ENCODE results near the gene AATK. TPM values are rescaled to one million over a fixed set of nuclear protein-coding genes. Genes with fewer than 3 reads are reported as not detected.

Gene AATK
- total RNA-seq, 1 donor from 2014 or later = 0.42 TPM

DNA sequence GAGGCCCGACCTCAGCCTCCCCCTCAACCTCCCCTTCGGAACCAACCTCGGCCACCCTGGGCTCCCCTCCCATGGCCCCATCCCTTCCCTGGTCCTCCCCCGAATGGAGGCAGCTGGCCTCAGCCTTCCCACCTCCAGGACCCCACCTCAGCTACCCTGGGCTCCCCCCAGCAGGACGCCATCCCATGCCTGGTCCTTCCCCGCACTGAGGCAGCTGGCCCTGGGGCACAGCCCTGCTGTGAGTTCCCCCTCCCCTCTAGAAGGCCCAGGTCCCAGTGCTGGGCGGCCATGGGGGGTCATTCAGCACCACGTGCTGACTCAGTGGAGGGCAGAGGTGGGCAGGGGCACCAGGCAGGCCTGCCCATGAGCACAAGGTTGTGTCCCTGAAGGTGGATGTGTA lies 29.7 kb downstream of the AATK start:
- no peak for DNase-seq
- Mint-ChIP-seq H3K9me3 (peaks cover 3% of the 10 kb centered on the region), H3K27me3 (no peaks in the 10 kb centered on the region), H3K27ac (no peak overlapping the region), H3K36me3 (ENCODE audit: low read depth) (no peaks in the 10 kb centered on the region), H3K4me3 (no peak overlapping the region), H3K4me1 (no peaks in the 10 kb centered on the region)
- no peak for ATAC-seq (ENCODE audit: low read depth)
- ChIA-PET CTCF (no interaction called here), POLR2A (no interaction called here)
- intact Hi-C loops (cut with micrococcal nuclease) = no loop called here
- TF ChIP-seq, protein P1, sequence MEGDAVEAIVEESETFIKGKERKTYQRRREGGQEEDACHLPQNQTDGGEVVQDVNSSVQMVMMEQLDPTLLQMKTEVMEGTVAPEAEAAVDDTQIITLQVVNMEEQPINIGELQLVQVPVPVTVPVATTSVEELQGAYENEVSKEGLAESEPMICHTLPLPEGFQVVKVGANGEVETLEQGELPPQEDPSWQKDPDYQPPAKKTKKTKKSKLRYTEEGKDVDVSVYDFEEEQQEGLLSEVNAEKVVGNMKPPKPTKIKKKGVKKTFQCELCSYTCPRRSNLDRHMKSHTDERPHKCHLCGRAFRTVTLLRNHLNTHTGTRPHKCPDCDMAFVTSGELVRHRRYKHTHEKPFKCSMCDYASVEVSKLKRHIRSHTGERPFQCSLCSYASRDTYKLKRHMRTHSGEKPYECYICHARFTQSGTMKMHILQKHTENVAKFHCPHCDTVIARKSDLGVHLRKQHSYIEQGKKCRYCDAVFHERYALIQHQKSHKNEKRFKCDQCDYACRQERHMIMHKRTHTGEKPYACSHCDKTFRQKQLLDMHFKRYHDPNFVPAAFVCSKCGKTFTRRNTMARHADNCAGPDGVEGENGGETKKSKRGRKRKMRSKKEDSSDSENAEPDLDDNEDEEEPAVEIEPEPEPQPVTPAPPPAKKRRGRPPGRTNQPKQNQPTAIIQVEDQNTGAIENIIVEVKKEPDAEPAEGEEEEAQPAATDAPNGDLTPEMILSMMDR (IDR thresholded peaks at IDR 0.05) = no peak

DNA sequence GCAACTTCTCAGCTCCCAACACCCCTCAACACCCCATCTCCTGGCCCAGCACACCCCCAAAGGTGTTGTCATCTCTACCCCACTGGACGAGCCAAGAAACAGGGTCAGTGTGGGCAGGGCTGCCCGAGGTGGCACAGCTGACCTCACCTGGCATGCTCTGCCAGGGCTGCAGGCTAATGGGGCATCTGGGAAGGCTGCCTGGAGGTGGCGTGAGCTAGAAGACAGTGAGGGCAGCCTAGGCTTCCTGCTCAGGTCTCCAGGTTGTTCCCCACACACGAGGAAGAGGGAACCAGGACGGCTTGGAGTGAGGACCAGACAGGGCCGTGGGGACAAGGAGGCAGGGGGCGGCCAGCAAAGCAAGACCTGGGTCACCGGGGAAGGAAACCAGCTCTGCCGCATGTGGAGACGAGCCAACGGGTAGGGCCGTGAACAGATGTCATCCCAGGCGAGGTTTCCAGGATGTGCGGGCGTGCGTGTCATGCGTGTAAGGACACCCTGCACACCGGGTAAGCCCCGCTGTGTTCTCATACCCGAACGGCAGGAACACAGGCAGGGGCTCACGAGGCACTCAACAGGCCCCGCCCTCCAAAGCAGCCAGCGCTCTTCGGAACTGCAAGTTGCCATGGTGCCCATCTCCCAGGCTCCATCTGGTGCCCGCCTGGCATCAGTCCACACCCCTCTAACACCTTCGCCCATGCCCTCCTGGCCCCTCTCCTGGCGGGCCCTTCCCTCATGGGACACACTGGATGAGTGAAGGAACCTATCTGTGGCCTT lies 30.3 kb downstream of the AATK start:
- TF ChIP-seq, protein P1 (IDR thresholded peaks at IDR 0.05) = no peak
- H3K36me3 Mint-ChIP-seq (ENCODE audit: low read depth) = no peaks in the 10 kb centered on the region
- no peaks in the 10 kb centered on the region for H3K27me3 Mint-ChIP-seq
- peaks cover 3% of the 10 kb centered on the region for H3K9me3 Mint-ChIP-seq
- ChIA-PET CTCF (no interaction called here), POLR2A (no interaction called here)
- no peak for ATAC-seq (ENCODE audit: low read depth)
- no peak overlapping the region for H3K4me3 Mint-ChIP-seq
- H3K4me1 Mint-ChIP-seq = no peaks in the 10 kb centered on the region
- no peak for DNase-seq
- H3K27ac Mint-ChIP-seq = no peak overlapping the region
- intact Hi-C loops (cut with micrococcal nuclease) = no loop called here

DNA sequence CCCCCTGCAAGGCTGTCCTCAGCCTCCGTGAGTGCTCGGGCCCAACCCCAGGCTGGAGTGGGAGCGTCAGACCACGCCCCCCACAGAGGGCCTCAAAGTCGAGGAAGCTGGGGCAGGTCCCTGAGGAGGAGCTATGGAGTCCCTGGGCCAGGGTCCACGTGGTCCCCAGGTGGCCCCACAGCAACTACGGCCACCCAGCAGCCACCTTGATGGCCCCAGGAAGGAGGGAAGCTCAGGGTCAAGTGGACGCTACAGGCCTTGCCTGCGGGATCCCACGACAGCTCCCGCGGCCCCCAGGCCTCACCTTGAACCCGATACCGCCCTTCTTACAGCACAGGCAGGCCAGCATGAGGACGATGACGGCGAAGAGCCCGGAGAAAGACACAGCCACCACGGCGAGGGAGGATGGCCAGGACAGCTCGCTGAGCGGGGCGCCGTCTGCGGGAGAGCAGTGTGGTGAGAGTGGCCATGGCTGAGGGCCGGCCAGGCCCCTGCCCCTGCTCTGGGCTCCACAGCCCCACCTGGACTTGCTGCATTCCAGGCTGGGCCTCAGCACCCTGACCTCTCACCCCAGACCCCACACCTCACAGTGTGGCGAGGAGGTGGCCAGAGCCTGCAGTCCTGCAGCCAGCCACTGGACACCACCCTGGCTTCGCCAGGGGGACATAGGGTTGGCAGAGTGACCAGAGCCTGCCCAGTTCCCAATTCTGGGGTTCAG lies 31.8 kb downstream of the AATK start:
- H3K4me1 Mint-ChIP-seq = no peaks in the 10 kb centered on the region
- ChIA-PET CTCF (interaction anchor here (0.7 kb wide), 1 partner anchor 464 kb away, joined by 3 read pairs; no protein-coding TSS in a partner anchor), POLR2A (no interaction called here)
- ATAC-seq (ENCODE audit: low read depth) (no peak), DNase-seq (no peak)
- H3K27me3 Mint-ChIP-seq = no peaks in the 10 kb centered on the region
- intact Hi-C loops (cut with micrococcal nuclease) = no loop called here
- H3K36me3 Mint-ChIP-seq (ENCODE audit: low read depth) = no peaks in the 10 kb centered on the region
- H3K9me3 Mint-ChIP-seq = peaks cover 3% of the 10 kb centered on the region
- H3K27ac Mint-ChIP-seq = no peak overlapping the region
- TF ChIP-seq, protein P1 (IDR thresholded peaks at IDR 0.05) = no peak
- H3K4me3 Mint-ChIP-seq = no peak overlapping the region

DNA sequence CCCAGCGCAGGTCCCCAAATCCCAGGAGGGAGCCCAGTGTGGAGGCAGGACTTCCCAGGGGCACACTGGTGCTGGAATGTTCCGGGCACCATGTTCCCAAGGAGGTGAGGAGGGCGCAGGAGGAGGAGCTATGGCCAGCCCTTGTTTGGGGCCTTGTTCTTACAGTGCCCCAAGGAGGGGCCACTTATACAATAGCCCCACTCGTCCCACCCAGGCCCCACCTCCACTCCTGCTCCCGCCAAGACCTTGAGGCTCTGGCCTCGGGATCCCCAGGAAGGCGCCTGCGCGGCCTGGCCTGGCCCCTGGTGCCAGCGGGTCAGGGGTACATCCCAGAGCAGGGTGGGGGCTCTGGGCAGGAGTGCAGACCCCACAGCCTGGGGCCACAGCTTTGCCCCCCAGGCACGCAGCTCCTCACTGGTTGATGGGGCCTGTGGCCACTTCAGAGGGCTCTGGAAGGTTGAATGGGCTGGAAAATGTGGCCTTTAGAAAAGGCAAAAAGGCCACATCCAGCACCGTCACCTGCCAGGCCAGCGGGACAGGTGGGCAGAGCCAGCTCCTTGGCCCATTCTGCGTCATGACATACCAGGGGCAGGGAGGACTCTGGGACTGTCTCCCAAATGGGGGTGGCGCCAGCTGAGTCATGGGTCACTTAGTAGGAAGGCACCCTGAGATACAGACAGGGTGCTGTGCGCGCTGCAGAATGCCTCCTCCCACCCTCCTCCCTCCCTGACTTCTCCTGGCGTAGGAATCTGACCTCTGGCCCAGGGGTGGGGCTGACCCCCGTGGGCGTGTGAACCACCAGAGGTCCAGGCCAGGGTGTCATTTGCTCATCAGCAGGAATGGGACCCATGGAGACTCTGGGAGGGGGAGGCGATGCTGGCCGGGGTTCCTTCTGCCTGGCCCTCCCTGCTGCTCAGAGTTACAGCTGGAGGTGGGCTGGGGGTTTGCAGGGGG lies 33.0 kb downstream of the AATK start:
- ChIA-PET POLR2A (no interaction called here), CTCF (interaction anchor here (0.7 kb wide), 1 partner anchor 465 kb away, joined by 3 read pairs; no protein-coding TSS in a partner anchor)
- intact Hi-C loops (cut with micrococcal nuclease) = no loop called here
- TF ChIP-seq, protein P1 (IDR thresholded peaks at IDR 0.05) = no peak
- Mint-ChIP-seq H3K27ac (no peak overlapping the region), H3K4me3 (no peak overlapping the region), H3K36me3 (ENCODE audit: low read depth) (no peaks in the 10 kb centered on the region), H3K9me3 (no peaks in the 10 kb centered on the region), H3K27me3 (no peaks in the 10 kb centered on the region), H3K4me1 (no peaks in the 10 kb centered on the region)
- DNase-seq (no peak), ATAC-seq (ENCODE audit: low read depth) (no peak)
